Adipocyte (in vitro differentiated cells): ENCODE measurements around the gene TSNAXIP1.
"Not testable (repeated sequence)": the region's sequence is repeated elsewhere in the genome, so short reads cannot be mapped to it uniquely, and the experiment has no call there.

Experiments
- DNase-seq: peaks from one replicate; pipeline ENCODE4 v3.0.0-alpha.2; 2015; ENCODE audit warnings: low read depth
- H3K27me3 ChIP-seq: replicated peaks from 2 replicates; pipeline ENCODE4 v1.7.0; 2013; ENCODE audit warnings: mild to moderate bottlenecking, low read length, moderate library complexity; ENCODE audit not compliant: control insufficient read depth, insufficient read depth
- H3K36me3 ChIP-seq: 2 replicates; pipeline ENCODE4 v1.7.0; 2013; ENCODE audit warnings: low read length, mild to moderate bottlenecking, moderate library complexity; ENCODE audit not compliant: control insufficient read depth, insufficient read depth, severe bottlenecking
- H3K4me1 ChIP-seq: 2 replicates; pipeline ENCODE4 v1.7.0; 2013; ENCODE audit warnings: mild to moderate bottlenecking, low read length, moderate library complexity; ENCODE audit not compliant: control insufficient read depth, insufficient read depth
- H3K4me3 ChIP-seq: 2 replicates; pipeline ENCODE4 v1.7.0; 2013; ENCODE audit warnings: mild to moderate bottlenecking, low read length, moderate library complexity
- H3K9ac ChIP-seq: 2 replicates; pipeline ENCODE4 v1.7.0; 2013; ENCODE audit warnings: mild to moderate bottlenecking, low read length, moderate library complexity
- H3K9me3 ChIP-seq: 2 replicates; pipeline ENCODE4 v1.7.0; 2013; ENCODE audit warnings: mild to moderate bottlenecking, low read length, moderate library complexity; ENCODE audit not compliant: control insufficient read depth

TSNAXIP1 gene

DNA sequence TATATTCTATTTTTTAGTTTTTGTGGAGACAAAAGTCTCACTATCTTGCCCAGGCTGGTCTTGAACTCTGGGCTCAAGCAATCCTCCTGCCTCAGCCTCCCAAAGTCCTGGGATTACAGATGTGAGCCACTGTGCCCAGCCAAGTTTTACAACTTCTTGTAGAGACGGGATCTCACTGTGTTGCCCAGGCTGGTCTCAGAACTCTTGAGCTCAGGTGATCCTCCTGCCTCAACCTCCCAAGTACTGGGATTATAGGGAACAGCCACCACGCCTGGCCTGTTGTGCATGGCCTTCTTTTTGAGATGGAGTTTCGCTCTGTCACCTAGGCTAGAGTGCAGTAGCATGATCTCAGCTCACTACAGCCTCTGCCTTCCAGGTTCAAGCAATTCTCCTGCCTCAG lies 47.0 kb downstream of the TSNAXIP1 start:
- Histone ChIP-seq H3K4me1 (peaks cover 31% of the 10 kb centered on the region), H3K36me3 (peaks cover 3% of the 10 kb centered on the region), H3K9me3 (no peaks in the 10 kb centered on the region), H3K4me3 (no peak overlapping the region), H3K9ac (no peak overlapping the region), H3K27me3 (no peaks in the 10 kb centered on the region)
- DNase-seq, result no peak

- DNase-seq, result no peak
- H3K36me3 ChIP-seq, result no peaks in the 10 kb centered on the region
- H3K9ac ChIP-seq, result no peak overlapping the region
- no peaks in the 10 kb centered on the region for H3K9me3 ChIP-seq
- no peaks in the 10 kb centered on the region for H3K27me3 ChIP-seq
- peaks cover 35% of the 10 kb centered on the region for H3K4me1 ChIP-seq
- H3K4me3 ChIP-seq, result no peak overlapping the region
Measured at GRCh38 chr16:67855789-67856188, 49.1 kb downstream of the TSNAXIP1 start.

- Histone ChIP-seq H3K9ac (no peak overlapping the region), H3K4me1 (peaks cover 48% of the 10 kb centered on the region), H3K4me3 (no peak overlapping the region), H3K36me3 (no peaks in the 10 kb centered on the region), H3K27me3 (no peaks in the 10 kb centered on the region), H3K9me3 (no peaks in the 10 kb centered on the region)
- no peak for DNase-seq
Measured at GRCh38 chr16:67856927-67857546, 50.3 kb downstream of the TSNAXIP1 start.

DNA sequence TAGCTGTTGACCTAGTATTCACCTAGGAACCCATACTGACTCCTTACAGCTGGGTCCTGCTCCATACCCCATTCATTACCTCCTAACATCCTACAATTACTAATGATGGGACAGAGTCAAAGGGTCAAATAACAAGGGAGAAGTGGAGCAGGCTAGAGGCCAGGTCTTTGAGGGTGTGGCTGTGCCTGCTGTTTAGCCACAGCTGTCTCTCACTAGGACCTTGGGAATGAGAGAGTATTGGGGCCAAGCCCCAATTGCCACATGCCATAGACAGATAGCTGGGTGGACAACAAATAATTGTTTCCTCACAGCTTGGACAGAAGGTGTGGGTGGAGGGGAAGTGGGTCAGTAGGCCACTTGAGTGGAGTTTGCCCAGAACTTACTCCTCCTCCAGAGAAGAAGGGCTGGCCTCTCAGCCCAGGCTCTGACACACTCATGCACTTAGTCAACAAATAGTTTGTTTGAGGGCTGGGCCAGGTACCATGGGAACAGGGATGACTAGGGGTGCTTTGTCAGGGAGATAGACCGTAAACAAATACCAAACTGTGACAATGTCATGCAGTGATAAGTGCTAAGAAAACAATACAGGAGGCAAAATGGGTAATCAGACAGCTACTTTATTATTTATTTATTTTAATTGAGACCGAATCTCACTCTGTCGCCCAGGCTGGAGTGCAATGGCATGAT lies 51.0 kb downstream of the TSNAXIP1 start:
- H3K4me1 ChIP-seq, result peaks cover 54% of the 10 kb centered on the region
- H3K9me3 ChIP-seq, result no peaks in the 10 kb centered on the region
- H3K9ac ChIP-seq, result no peak overlapping the region
- peak; percentile 88 for DNase-seq
- H3K4me3 ChIP-seq, result no peak overlapping the region
- no peaks in the 10 kb centered on the region for H3K27me3 ChIP-seq
- H3K36me3 ChIP-seq, result no peaks in the 10 kb centered on the region

DNA sequence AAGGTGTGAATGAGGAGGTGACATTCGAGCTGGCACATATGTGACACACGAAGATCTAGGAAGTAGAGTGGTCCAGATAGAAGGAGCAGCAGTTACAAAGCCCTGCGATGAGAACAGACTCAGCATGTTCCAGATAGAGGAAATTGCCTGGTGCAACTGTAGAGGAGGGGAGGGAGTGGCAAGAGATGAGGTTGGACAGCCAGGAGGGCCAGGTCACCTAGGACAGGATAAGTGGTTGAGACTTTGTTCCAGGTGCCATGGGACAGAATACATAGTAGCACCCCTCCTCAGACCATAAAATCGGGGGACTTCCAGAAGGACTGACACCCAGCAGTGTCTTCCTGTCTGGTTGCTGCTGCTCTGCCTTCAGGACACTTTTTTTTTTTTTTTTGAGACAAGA lies 51.8 kb downstream of the TSNAXIP1 start:
- no peaks in the 10 kb centered on the region for H3K36me3 ChIP-seq
- DNase-seq, result peak; percentile 9
- H3K4me1 ChIP-seq, result peaks cover 62% of the 10 kb centered on the region
- no peak overlapping the region for H3K4me3 ChIP-seq
- H3K9me3 ChIP-seq, result no peaks in the 10 kb centered on the region
- H3K27me3 ChIP-seq, result no peaks in the 10 kb centered on the region
- no peak overlapping the region for H3K9ac ChIP-seq

DNA sequence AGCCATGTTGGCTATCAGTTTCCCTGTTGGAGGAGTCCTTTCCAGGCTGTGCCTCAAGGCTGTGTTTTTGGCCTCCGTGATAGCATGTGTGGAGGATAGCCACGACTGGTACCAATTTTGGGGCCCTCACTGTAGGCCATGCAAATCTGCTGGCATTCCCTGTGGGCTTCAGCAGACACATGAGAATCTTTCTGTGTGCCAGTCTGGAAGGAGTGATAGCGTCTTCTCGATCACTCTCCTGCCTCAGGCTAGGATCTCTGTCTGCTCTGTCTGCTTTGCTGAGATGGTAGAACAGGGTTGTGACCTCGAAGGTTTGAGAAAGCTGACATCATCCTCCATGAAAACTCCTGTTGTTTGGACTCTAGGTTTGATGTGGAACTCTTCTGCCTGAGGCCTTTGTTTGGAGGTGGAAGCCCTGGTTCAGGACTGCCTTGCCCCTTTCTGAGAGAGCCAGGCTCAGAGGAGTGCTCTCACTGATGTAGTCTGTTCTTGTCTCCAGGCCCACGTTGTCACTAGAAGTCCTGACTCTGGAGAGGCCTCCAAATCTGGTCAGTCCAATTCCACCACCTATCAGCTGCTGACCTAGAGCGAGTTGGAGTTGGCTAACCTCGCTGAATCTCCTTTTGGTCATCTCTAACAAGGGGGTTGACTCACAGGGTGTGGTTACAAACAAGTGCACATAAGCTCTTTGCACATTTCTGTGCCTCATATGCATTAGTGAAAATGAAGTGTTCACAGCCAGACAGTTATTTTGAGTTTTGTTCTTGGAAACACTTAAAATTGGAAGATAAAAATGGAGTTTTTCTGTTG lies 54.1 kb downstream of the TSNAXIP1 start:
- peaks cover 6% of the 10 kb centered on the region for H3K36me3 ChIP-seq
- DNase-seq, result peak; percentile 41

DNA sequence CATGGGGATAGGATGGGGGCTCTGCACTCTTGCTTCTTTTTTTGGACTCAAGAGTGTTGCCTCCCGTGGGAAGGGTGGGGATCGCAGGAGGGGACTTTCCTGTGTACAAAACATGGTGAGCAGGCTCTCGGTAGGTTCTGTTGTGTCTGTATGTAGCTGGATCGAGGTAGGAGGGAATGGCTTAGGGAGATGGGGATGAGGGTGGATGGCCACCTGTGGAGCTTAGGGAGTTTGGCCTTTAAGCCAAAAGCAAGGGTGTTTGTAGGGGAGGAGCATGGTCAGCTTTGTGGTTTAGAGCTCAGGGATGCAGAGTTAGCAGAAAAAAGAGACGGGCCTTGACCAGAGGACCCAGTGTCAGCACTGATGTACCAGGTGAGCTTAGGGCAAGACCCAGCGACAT lies 55.2 kb downstream of the TSNAXIP1 start:
- no peak for DNase-seq
- no peaks in the 10 kb centered on the region for H3K9me3 ChIP-seq
- H3K36me3 ChIP-seq, result peaks cover 6% of the 10 kb centered on the region
- H3K27me3 ChIP-seq, result no peaks in the 10 kb centered on the region
- H3K4me1 ChIP-seq, result peaks cover 68% of the 10 kb centered on the region
- no peak overlapping the region for H3K9ac ChIP-seq
- H3K4me3 ChIP-seq, result no peak overlapping the region

More for the DNA sequence above, 54.1 kb downstream of the TSNAXIP1 start:
- Histone ChIP-seq H3K9me3 (no peaks in the 10 kb centered on the region), H3K4me3 (no peak overlapping the region), H3K27me3 (no peaks in the 10 kb centered on the region), H3K9ac (no peak overlapping the region), H3K4me1 (peaks cover 71% of the 10 kb centered on the region)

DNA sequence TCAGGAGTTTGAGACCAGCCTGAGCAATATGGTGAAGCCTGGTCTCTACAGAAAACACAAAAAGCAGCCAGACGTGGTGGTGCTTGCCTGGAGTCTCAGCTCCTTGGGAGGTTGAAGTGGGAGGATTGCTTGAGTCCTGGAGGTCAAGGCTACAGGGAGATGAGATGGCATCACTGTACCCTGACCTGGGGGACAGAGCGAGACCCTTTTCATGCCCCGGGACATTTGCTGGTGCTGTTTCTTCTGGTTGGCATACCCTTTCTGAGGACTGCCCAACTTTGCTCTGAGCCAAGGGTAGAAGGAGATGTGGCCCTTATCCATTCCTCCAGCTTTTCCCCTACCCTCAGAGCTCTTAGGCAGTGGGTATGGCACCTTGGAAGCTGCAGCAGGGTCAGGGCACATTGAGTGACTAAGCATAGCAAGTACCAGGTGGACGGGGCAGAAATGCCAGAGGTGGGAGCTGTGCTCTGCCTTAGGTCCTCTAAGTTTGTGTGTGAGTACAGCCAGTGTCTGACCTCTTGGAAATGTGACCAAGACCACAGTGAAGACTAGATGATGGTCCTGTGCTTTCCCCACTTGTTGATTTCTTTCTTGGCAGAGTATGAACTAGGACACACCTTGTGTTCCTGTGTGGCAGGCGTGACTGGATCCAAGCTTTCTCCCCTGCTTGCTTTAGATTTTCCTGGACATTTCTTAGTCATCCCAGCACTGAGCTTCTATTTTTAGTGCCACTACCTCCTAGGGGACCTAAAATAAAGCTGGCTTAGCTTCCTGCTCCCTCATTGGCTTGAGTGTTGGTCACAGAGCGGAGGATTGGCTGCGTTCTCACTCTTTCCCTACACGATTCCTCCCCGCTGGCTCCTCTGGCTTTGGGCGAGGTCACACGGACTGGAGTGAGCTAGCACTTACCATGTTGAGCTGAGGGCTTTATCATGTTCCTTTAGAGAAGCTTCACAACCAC lies 56.2 kb downstream of the TSNAXIP1 start:
- Histone ChIP-seq H3K36me3 (peaks cover 14% of the 10 kb centered on the region), H3K9ac (peak overlapping the region; percentile 76), H3K27me3 (no peaks in the 10 kb centered on the region), H3K4me3 (peak overlapping the region; percentile 71), H3K9me3 (no peaks in the 10 kb centered on the region), H3K4me1 (peaks cover 59% of the 10 kb centered on the region)
- peak; percentile 19 for DNase-seq

DNA sequence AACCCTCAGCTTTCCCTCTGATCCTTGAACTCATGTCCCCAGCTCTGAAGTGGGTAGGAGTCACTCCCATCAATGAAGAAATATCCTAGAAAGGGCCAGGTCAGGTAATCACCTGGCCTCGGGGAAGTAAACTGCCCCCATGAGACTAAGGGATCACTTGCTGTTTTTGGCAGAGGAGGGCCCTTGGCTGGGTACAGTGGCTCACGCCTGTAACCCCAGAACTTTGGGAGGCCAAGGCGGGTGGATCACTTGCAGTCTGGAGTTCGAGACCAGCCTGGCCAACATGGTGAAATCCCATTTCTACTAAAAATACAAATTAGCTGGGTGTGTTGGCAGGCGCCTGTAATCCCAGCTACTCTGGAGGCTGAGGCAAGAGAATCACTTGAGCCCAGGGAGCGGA lies 57.4 kb downstream of the TSNAXIP1 start:
- H3K36me3 ChIP-seq, result peaks cover 24% of the 10 kb centered on the region
- H3K9me3 ChIP-seq, H3K27me3 ChIP-seq: not testable (repeated sequence)

GRCh38 chr16:67864594-67864993 lies 57.9 kb downstream of the TSNAXIP1 start:
- no peak for DNase-seq
- Histone ChIP-seq H3K9me3 (no peaks in the 10 kb centered on the region), H3K27me3 (no peaks in the 10 kb centered on the region), H3K4me3 (no peak overlapping the region), H3K4me1 (peaks cover 54% of the 10 kb centered on the region), H3K36me3 (peaks cover 24% of the 10 kb centered on the region), H3K9ac (no peak overlapping the region)

More for the DNA sequence above, 57.4 kb downstream of the TSNAXIP1 start:
- Histone ChIP-seq H3K4me1 (peaks cover 54% of the 10 kb centered on the region), H3K9ac (peak overlapping the region; percentile 76), H3K4me3 (peak overlapping the region; percentile 66)
- DNase-seq, result not testable (repeated sequence)
